Peyer's patch (tissue), 4 donors: Measurements from ENCODE around the gene S100A1. TPM values are rescaled to one million over a fixed set of nuclear protein-coding genes. Genes with fewer than 3 reads are reported as not detected.
"Not testable (repeated sequence)": the region's sequence is repeated elsewhere in the genome, so short reads cannot be mapped to it uniquely, and the experiment has no call there.

Source experiments
- DNase-seq, 3 donors: peaks; one replicate each; pipeline ENCODE4 v3.0.0-alpha.2; 2017 to 2019
- H3K27ac ChIP-seq, 4 donors: fragments of 200-600 bp; sonication (generic); one replicate each; pipeline ENCODE4 v1.5.1; 2016 to 2019
- H3K27me3 ChIP-seq, 2 donors: fragments of 200-600 bp; sonication (generic); one replicate each; pipeline ENCODE4 v1.5.1; 2019
- H3K36me3 ChIP-seq, 3 donors: fragments of 200-600 bp; sonication (generic); one replicate each; pipeline ENCODE4 v1.5.1; 2016 to 2019
- H3K4me1 ChIP-seq, 4 donors: fragments of 200-600 bp; sonication (generic); one replicate each; pipeline ENCODE4 v1.5.1; 2016 to 2019
- H3K4me3 ChIP-seq, 4 donors: fragments of 200-600 bp; sonication (generic); 1 replicate in 3 of 4; 2 replicates in 1 of 4; pipeline ENCODE4 v1.5.1; 2016 to 2019; ENCODE audit warnings: mild to moderate bottlenecking in 1 of 4
- H3K9me3 ChIP-seq, 4 donors: fragments of 200-600 bp; sonication (generic); one replicate each; pipeline ENCODE4 v1.5.1; 2016 to 2019; ENCODE audit warnings: mild to moderate bottlenecking in 1 of 4
- CTCF ChIP-seq, 6 experiments: fragments of 450-650 bp in 4 of 6; fragments of 200-600 bp in 2 of 6; sonication (generic) in 1 of 6; IDR thresholded peaks; one replicate each; pipeline ENCODE4 v1.5.1; 2017 to 2019; ENCODE audit warnings: antibody characterized with exemption in 6 of 6, mild to moderate bottlenecking in 3 of 6, moderate library complexity in 1 of 6
- POLR2A ChIP-seq, 2 donors: fragments of 450-650 bp; IDR thresholded peaks; one replicate each; pipeline ENCODE4 v1.5.1; 2017; ENCODE audit warnings: antibody characterized with exemption in 2 of 2, mild to moderate bottlenecking in 2 of 2, moderate library complexity in 2 of 2
- total RNA-seq, 4 donors: library from RNA; depleted of rRNA; stranded (reverse); fragments of >200 nt; gene quantifications; one replicate each; pipeline ENCODE4 v1.1.0, GENCODE V29; 2016

Gene S100A1
- total RNA-seq, 4 donors from 2014 or later, result not detected

- Histone ChIP-seq H3K36me3 (peaks cover 0 to 22% (median 0%) of the 10 kb centered on the region in 3 donors), H3K27ac (peak overlapping the region; percentile 77 to 92 (median 84)), H3K4me1 (peaks cover 0 to 18% (median 2%) of the 10 kb centered on the region in 4 donors), H3K4me3 (peak overlapping the region; percentile 33 to 67 (median 42))
- peak in 2 of 6 experiments; percentile 11 to 15 for TF ChIP-seq CTCF (IDR thresholded peaks at IDR 0.05)
- H3K27me3 ChIP-seq, H3K9me3 ChIP-seq: not testable (repeated sequence)
- peak in 1 of 3 donors; percentile 61 for DNase-seq
Measured at GRCh38 chr1:153671628-153672353, 43.6 kb downstream of the S100A1 start.

- DNase-seq, result no peak
- H3K27ac ChIP-seq, result no peak overlapping the region
- no peaks in the 10 kb centered on the region for H3K9me3 ChIP-seq
- H3K4me3 ChIP-seq, result no peak overlapping the region
- TF ChIP-seq POLR2A (IDR thresholded peaks at IDR 0.05) (no peak), CTCF (IDR thresholded peaks at IDR 0.05) (no peak)
- H3K36me3 ChIP-seq, result peaks cover 0 to 5% (median 0%) of the 10 kb centered on the region in 3 donors
- H3K27me3 ChIP-seq, result peaks cover 0 to 7% of the 10 kb centered on the region in 2 donors
- peaks cover 0 to 29% (median 10%) of the 10 kb centered on the region in 4 donors for H3K4me1 ChIP-seq
Measured at GRCh38 chr1:153673511-153673910, 45.3 kb downstream of the S100A1 start.

GRCh38 chr1:153677718-153678518 is 49.7 kb downstream of the S100A1 start:
- H3K27ac ChIP-seq, result peak overlapping the region in 2 of 4 donors; percentile 39 to 49

GRCh38 chr1:153678519-153679336 is 50.5 kb downstream of the S100A1 start, which contains the start of gene NPR1:
TSS of gene NPR1 (plus strand) at chr1:153678688. CDS start at chr1:153679109, 421 bp downstream.
- Histone ChIP-seq H3K9me3 (no peaks in the 10 kb centered on the region), H3K27ac (peak within 1 kb of the TSS in 3 of 4 donors; percentile 20 to 49 (median 39)), H3K4me1 (peaks cover 3 to 25% (median 19%) of the 10 kb centered on the region in 4 donors), H3K27me3 (peaks cover 0 to 22% of the 10 kb centered on the region in 2 donors), H3K4me3 (peak within 1 kb of the TSS; percentile 24 to 60 (median 47)), H3K36me3 (no peaks in the 10 kb centered on the region)
- peak; percentile 37 to 67 (median 59) for DNase-seq
- TF ChIP-seq CTCF (IDR thresholded peaks at IDR 0.05) (no peak), POLR2A (IDR thresholded peaks at IDR 0.05) (no peak)

More at GRCh38 chr1:153677718-153678518, 49.7 kb downstream of the S100A1 start:
- Histone ChIP-seq H3K4me1 (peaks cover 3 to 25% (median 19%) of the 10 kb centered on the region in 4 donors), H3K27me3 (peaks cover 0 to 22% of the 10 kb centered on the region in 2 donors), H3K4me3 (peak overlapping the region; percentile 24 to 60 (median 47)), H3K36me3 (no peaks in the 10 kb centered on the region), H3K9me3 (no peaks in the 10 kb centered on the region)
- DNase-seq, result peak in 2 of 3 donors; percentile 41 to 70
- TF ChIP-seq POLR2A (IDR thresholded peaks at IDR 0.05) (no peak), CTCF (IDR thresholded peaks at IDR 0.05) (peak; percentile 52 to 85 (median 70))
